ENCODE measurements around the gene PPAT.
"Not testable (repeated sequence)": the region's sequence is repeated elsewhere in the genome, so short reads cannot be mapped to it uniquely, and the experiment has no call there.

Gene PPAT

GRCh38 chr4:56435140-56435926, at the start of gene PPAT:
Gene PPAT (minus strand): TSS chr4:56435615. CDS start chr4:56435477, 138 bp downstream.
- DNase-seq, result peak; percentile 63 to 98 (median 94)

- no peak for DNase-seq
Measured at GRCh38 chr4:56480691-56481090, 45.3 kb upstream of the PPAT start.

- no peak for DNase-seq
Measured at GRCh38 chr4:56477192-56477702, 41.8 kb upstream of the PPAT start.

- DNase-seq, result no peak
Measured at GRCh38 chr4:56475917-56476316, 40.5 kb upstream of the PPAT start.

- DNase-seq, result no peak
Measured at GRCh38 chr4:56469489-56470210, 34.2 kb upstream of the PPAT start.

GRCh38 chr4:56468097-56468422, 32.6 kb upstream of the PPAT start:
- peak in 5 of 14 donors; percentile 32 to 65 (median 34) for DNase-seq

GRCh38 chr4:56467284-56468096, 32.1 kb upstream of the PPAT start, which contains the start of gene SRP72:
Gene SRP72 (plus strand): TSS chr4:56467617. CDS start chr4:56467636, 19 bp downstream.
- peak; percentile 23 to 86 (median 75) for DNase-seq

- DNase-seq, result peak in 2 of 14 donors; percentile 21 to 33
Measured at GRCh38 chr4:56466910-56467283, 31.5 kb upstream of the PPAT start.

GRCh38 chr4:56466296-56466761, 30.9 kb upstream of the PPAT start:
- DNase-seq, result not testable (repeated sequence)

GRCh38 chr4:56465599-56466295, 30.3 kb upstream of the PPAT start:
- no peak for DNase-seq

GRCh38 chr4:56464581-56464980, 29.2 kb upstream of the PPAT start:
- no peak for DNase-seq

- no peak for DNase-seq
Measured at GRCh38 chr4:56463711-56464110, 28.3 kb upstream of the PPAT start.

GRCh38 chr4:56462157-56462556, 26.7 kb upstream of the PPAT start:
- no peak for DNase-seq

- no peak for DNase-seq
Measured at GRCh38 chr4:56460085-56460484, 24.7 kb upstream of the PPAT start.

GRCh38 chr4:56450342-56450741, 14.9 kb upstream of the PPAT start:
- DNase-seq, result no peak

GRCh38 chr4:56449475-56449874, 14.1 kb upstream of the PPAT start:
- not testable (repeated sequence) for DNase-seq

GRCh38 chr4:56448301-56448700, 12.9 kb upstream of the PPAT start:
- DNase-seq, result no peak

- no peak for DNase-seq
Measured at GRCh38 chr4:56445699-56446098, 10.3 kb upstream of the PPAT start.

GRCh38 chr4:56444719-56445118, 9.3 kb upstream of the PPAT start:
- DNase-seq, result no peak

- DNase-seq, result no peak
Measured at GRCh38 chr4:56440983-56441382, 5.6 kb upstream of the PPAT start.

- DNase-seq, result no peak
Measured at GRCh38 chr4:56438766-56439165, 3.4 kb upstream of the PPAT start.

- peak in 4 of 14 donors; percentile 51 to 68 (median 62) for DNase-seq
Measured at GRCh38 chr4:56434599-56435139, 746 bp downstream of the PPAT start.
